GM18507 (cell line): Measurements from ENCODE around the gene BRICD5.
"Not testable (repeated sequence)": the region's sequence is repeated elsewhere in the genome, so short reads cannot be mapped to it uniquely, and the experiment has no call there.

Source experiments
- DNase-seq: peaks from one replicate; pipeline ENCODE4 v3.0.0; 2011; ENCODE audit warnings: low read depth; ENCODE audit not compliant: insufficient read length; ENCODE audit errors: extremely low spot score
- FAIRE-seq: peaks from 2 replicates; lab custom pipeline; 2011; peaks lifted over from hg19 to GRCh38; lab: Jason Lieb, UNC

Gene BRICD5

GRCh38 chr16:2204416-2205103 is 6.1 kb downstream of the BRICD5 start:
- FAIRE-seq, result no peak

GRCh38 chr16:2203119-2203688 is 7.5 kb downstream of the BRICD5 start:
- not testable (repeated sequence) for DNase-seq, FAIRE-seq

More at GRCh38 chr16:2204416-2205103, 6.1 kb downstream of the BRICD5 start:
- DNase-seq, result no peak

GRCh38 chr16:2200313-2200712 is 10.3 kb downstream of the BRICD5 start:
- FAIRE-seq (no peak), DNase-seq (no peak)

- no peak for FAIRE-seq
- DNase-seq, result no peak
Observed at GRCh38 chr16:2199621-2200139, 11.0 kb downstream of the BRICD5 start.

GRCh38 chr16:2199095-2199494 is 11.6 kb downstream of the BRICD5 start:
- FAIRE-seq, result no peak
- no peak for DNase-seq

GRCh38 chr16:2198283-2198682 is 12.4 kb downstream of the BRICD5 start:
- DNase-seq (no peak), FAIRE-seq (no peak)

- no peak for DNase-seq
- no peak for FAIRE-seq
Observed at GRCh38 chr16:2197765-2198164, 12.9 kb downstream of the BRICD5 start.

GRCh38 chr16:2196981-2197511 is 13.6 kb downstream of the BRICD5 start:
- DNase-seq, result no peak
- FAIRE-seq, result no peak

GRCh38 chr16:2196162-2196980 is 14.3 kb downstream of the BRICD5 start, which contains the start of gene CASKIN1:
Gene CASKIN1, minus strand, starts transcription at chr16:2196605. Its CDS starts 173 bp downstream, at chr16:2196432.
- FAIRE-seq (no peak), DNase-seq (no peak)

GRCh38 chr16:2195322-2196161 is 15.1 kb downstream of the BRICD5 start:
- FAIRE-seq (no peak), DNase-seq (no peak)

GRCh38 chr16:2194852-2195321 is 15.8 kb downstream of the BRICD5 start:
- FAIRE-seq (peak; percentile 77), DNase-seq (peak; percentile 39)

- DNase-seq (no peak), FAIRE-seq (no peak)
Observed at GRCh38 chr16:2194166-2194834, 16.4 kb downstream of the BRICD5 start.

GRCh38 chr16:2191446-2191706 is 19.3 kb downstream of the BRICD5 start:
- DNase-seq, result no peak
- FAIRE-seq, result no peak

- no peak for FAIRE-seq
- no peak for DNase-seq
Observed at GRCh38 chr16:2190659-2191445, 19.8 kb downstream of the BRICD5 start.

- FAIRE-seq (no peak), DNase-seq (no peak)
Observed at GRCh38 chr16:2190002-2190658, 20.5 kb downstream of the BRICD5 start.

- FAIRE-seq (no peak), DNase-seq (no peak)
Observed at GRCh38 chr16:2189252-2189893, 21.3 kb downstream of the BRICD5 start.

- DNase-seq (no peak), FAIRE-seq (no peak)
Observed at GRCh38 chr16:2188395-2188794, 22.3 kb downstream of the BRICD5 start.
